Smooth muscle cell (in vitro differentiated cells): ENCODE results near the gene ABCG1. TPM values are rescaled to one million over a fixed set of nuclear protein-coding genes. Genes with fewer than 3 reads are reported as not detected.

ENCODE experiments used
- DNase-seq: peaks from one replicate; lab custom pipeline; 2025; ENCODE audit not compliant: unreplicated experiment; lab: John Stamatoyannopoulos, UW
- H2AFZ ChIP-seq: fragments of 200-600 bp; sonication (generic); 2 replicates; pipeline ENCODE4 v1.6.0; 2016; ENCODE audit warnings: antibody characterized with exemption, low read depth, mild to moderate bottlenecking
- H3F3A ChIP-seq: fragments of 200-600 bp; sonication (generic); 2 replicates; pipeline ENCODE4 v1.6.0; 2017; ENCODE audit warnings: antibody characterized with exemption, low read depth
- H3K27ac ChIP-seq: fragments of 200-600 bp; sonication (generic); 2 replicates; pipeline ENCODE4 v1.5.1; 2016; ENCODE audit warnings: low read depth, mild to moderate bottlenecking
- H3K27me3 ChIP-seq: fragments of 200-600 bp; sonication (generic); 2 replicates; pipeline ENCODE4 v1.6.1; 2016; ENCODE audit warnings: low read depth, mild to moderate bottlenecking
- H3K36me3 ChIP-seq: fragments of 200-600 bp; sonication (generic); 2 replicates; pipeline ENCODE4 v1.5.1; 2016; ENCODE audit warnings: low read depth
- H3K4me1 ChIP-seq: fragments of 200-600 bp; sonication (generic); 2 replicates; pipeline ENCODE4 v1.5.1; 2016; ENCODE audit warnings: low read depth
- H3K4me2 ChIP-seq: fragments of 200-600 bp; sonication (generic); 2 replicates; pipeline ENCODE4 v1.6.0; 2016; ENCODE audit warnings: mild to moderate bottlenecking
- H3K4me3 ChIP-seq: fragments of 200-600 bp; sonication (generic); 2 replicates; pipeline ENCODE4 v1.5.1; 2016; ENCODE audit warnings: mild to moderate bottlenecking
- H3K79me2 ChIP-seq: fragments of 200-600 bp; sonication (generic); 2 replicates; pipeline ENCODE4 v1.6.0; 2016; ENCODE audit warnings: low read depth, mild to moderate bottlenecking
- H3K9ac ChIP-seq: fragments of 200-600 bp; sonication (generic); 2 replicates; pipeline ENCODE4 v1.6.0; 2016; ENCODE audit warnings: low read depth
- H3K9me3 ChIP-seq: fragments of 200-600 bp; sonication (generic); replicated peaks from 2 replicates; pipeline ENCODE4 v1.5.1; 2016; ENCODE audit warnings: low read depth
- H4K20me1 ChIP-seq: fragments of 200-600 bp; sonication (generic); 2 replicates; pipeline ENCODE4 v1.6.0; 2016; ENCODE audit warnings: low read depth
- WGBS: methylation state at CpG from one replicate; pipeline ENCODE4 v1.1.7; 2016; ENCODE audit warnings: low lambda C conversion rate; 5-methylcytosine and 5-hydroxymethylcytosine counted together
- polyA plus RNA-seq: library from polyadenylated mRNA; unstranded; fragments of >200 nt; fragmentation: Nextera tagmentation; extraction: Ambion mirVana; gene quantifications from 2 replicates; pipeline ENCODE4 v1.2.1, GENCODE V29; 2016
- total RNA-seq: library from RNA; depleted of rRNA; stranded (reverse); fragments of >200 nt; gene quantifications from 2 replicates; pipeline ENCODE4 v1.2.3, GENCODE V29; 2014
- TF ChIP-seq, protein P1 (sequence below): fragments of 200-600 bp; sonication (generic); IDR thresholded peaks from 2 replicates; pipeline ENCODE4 v1.5.1; 2017; ENCODE audit warnings: borderline replicate concordance, mild to moderate bottlenecking, antibody characterized with exemption; ENCODE audit not compliant: insufficient read depth, poor library complexity, severe bottlenecking

The ABCG1 gene
- total and polyA plus RNA-seq, 2 experiments from 2014 or later = 0.55 to 2.9 TPM

DNA sequence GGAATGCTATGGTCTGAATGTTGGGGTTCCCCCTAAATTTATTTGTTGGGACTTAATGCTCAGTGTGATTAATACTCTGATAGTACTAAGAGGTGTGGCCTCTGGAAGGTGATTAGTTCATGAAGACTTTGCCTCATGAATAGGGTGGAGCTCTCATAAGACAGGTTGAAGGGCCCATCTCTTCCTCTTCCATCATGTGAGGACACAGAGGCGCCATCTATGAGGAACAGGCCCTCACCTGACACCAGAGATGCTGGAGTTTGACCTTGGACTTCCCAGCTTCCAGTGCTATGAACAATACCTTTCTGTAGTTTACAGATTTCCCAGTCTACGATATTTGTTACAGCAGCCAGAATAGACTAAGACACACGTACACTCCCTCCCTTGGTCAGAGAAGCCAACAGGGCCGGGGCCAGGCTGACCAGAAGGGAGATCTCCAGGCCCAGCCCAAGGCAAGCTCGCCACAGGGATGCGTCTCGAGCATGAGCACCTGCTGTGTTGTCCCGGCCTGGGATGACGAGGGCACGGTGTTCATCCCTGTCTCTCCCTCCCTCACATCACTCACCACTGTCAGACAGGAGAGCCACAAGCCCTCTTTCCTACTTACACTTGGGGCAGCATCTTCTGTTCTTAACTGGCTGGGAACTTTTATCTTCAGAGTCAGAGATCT lies 4.7 kb upstream of the ABCG1 start:
- Histone ChIP-seq H3K9ac (no peak overlapping the region), H3K4me2 (no peak overlapping the region), H3K4me3 (no peak overlapping the region), H3K27ac (no peak overlapping the region), H3K36me3 (no peaks in the 10 kb centered on the region), H3K79me2 (no peaks in the 10 kb centered on the region), H3K27me3 (peaks cover 22% of the 10 kb centered on the region), H4K20me1 (no peaks in the 10 kb centered on the region), H3K9me3 (no peaks in the 10 kb centered on the region), H3F3A (no peaks in the 10 kb centered on the region), H3K4me1 (peaks cover 1% of the 10 kb centered on the region), H2AFZ (no peak overlapping the region)
- WGBS = 87% methylated on average over 10 of the region's 10 CpGs
- TF ChIP-seq, protein P1, sequence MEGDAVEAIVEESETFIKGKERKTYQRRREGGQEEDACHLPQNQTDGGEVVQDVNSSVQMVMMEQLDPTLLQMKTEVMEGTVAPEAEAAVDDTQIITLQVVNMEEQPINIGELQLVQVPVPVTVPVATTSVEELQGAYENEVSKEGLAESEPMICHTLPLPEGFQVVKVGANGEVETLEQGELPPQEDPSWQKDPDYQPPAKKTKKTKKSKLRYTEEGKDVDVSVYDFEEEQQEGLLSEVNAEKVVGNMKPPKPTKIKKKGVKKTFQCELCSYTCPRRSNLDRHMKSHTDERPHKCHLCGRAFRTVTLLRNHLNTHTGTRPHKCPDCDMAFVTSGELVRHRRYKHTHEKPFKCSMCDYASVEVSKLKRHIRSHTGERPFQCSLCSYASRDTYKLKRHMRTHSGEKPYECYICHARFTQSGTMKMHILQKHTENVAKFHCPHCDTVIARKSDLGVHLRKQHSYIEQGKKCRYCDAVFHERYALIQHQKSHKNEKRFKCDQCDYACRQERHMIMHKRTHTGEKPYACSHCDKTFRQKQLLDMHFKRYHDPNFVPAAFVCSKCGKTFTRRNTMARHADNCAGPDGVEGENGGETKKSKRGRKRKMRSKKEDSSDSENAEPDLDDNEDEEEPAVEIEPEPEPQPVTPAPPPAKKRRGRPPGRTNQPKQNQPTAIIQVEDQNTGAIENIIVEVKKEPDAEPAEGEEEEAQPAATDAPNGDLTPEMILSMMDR = no peak
- DNase-seq = no peak

DNA sequence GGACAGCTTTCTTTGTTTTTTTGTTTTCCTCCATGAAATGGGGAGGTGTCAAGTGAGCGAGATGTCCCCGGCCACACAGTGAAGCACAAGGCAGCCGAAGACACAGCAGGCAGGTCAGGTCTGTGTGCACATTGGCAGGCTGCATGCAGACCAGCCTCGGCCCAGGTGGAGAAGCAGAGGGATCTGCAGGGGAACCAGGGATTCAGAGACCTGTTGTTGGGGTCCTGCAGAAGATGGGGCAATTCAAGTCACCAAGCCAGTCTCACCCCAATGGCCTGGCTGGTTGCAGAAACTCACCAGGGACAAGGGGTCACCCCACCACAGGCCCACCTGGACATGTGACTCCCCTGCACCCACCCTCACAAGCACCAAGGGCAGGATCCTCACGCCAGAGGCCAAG lies 4.0 kb upstream of the ABCG1 start:
- DNase-seq = no peak
- TF ChIP-seq, protein P1 = no peak
- H3K27ac ChIP-seq = no peak overlapping the region
- H3K4me2 ChIP-seq = no peak overlapping the region
- peaks cover 6% of the 10 kb centered on the region for H3K4me1 ChIP-seq
- 80% methylated on average over 5 of the region's 5 CpGs for WGBS
- H3K79me2 ChIP-seq = no peaks in the 10 kb centered on the region
- H3K4me3 ChIP-seq = no peak overlapping the region
- no peaks in the 10 kb centered on the region for H3F3A ChIP-seq
- H4K20me1 ChIP-seq = no peaks in the 10 kb centered on the region
- H2AFZ ChIP-seq = no peak overlapping the region
- H3K36me3 ChIP-seq = no peaks in the 10 kb centered on the region
- H3K9ac ChIP-seq = no peak overlapping the region
- H3K9me3 ChIP-seq = no peaks in the 10 kb centered on the region
- peaks cover 29% of the 10 kb centered on the region for H3K27me3 ChIP-seq

DNA sequence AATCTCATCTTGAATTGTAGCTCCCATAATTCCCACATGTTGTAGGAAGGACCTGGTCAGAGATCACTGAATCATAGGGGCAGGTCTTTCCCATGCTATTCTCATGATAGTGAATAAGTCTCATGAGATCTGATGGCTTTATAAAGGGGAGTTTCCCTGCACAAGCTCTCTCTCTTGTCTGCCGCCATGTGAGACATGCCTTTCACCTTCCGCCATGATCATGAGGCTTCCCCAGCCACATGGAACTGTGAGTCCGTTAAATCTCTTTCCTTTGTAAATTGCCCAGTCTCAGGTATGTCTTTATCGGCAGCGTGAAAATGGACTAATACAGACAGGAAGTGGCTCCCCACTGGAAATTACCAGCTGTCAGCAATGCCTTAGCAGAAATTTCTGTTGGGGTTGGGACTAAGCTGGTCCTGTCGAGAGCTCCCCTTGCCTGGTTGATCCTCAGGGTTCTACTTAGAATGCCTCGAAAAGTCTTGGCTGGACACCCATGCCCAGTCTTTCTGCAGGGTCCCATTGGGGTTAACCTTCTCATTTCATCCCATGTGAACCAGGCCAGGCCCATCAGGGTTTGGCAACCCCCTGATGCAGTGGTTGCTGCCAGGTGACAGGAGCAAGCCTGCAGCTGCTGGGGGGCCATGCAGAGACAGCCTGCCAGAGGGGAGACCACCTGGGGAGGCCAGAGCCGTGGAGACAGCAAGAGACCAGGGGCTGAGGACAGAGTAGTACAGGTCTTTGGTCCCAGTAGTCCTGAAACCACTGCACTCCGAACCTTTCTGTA lies 2.8 kb upstream of the ABCG1 start:
- DNase-seq = no peak
- TF ChIP-seq, protein P1 = no peak
- WGBS = 84% methylated on average over 9 of the region's 9 CpGs
- Histone ChIP-seq H3K4me3 (no peak overlapping the region), H3K4me1 (peaks cover 14% of the 10 kb centered on the region), H3K27me3 (peaks cover 41% of the 10 kb centered on the region), H3K9me3 (no peaks in the 10 kb centered on the region), H3K9ac (no peak overlapping the region), H3K4me2 (no peak overlapping the region), H3K27ac (no peak overlapping the region), H2AFZ (no peak overlapping the region), H3F3A (no peaks in the 10 kb centered on the region), H4K20me1 (no peaks in the 10 kb centered on the region), H3K36me3 (no peaks in the 10 kb centered on the region), H3K79me2 (no peaks in the 10 kb centered on the region)
